ENCODE data around the gene GPR27.

Gene GPR27

DNA sequence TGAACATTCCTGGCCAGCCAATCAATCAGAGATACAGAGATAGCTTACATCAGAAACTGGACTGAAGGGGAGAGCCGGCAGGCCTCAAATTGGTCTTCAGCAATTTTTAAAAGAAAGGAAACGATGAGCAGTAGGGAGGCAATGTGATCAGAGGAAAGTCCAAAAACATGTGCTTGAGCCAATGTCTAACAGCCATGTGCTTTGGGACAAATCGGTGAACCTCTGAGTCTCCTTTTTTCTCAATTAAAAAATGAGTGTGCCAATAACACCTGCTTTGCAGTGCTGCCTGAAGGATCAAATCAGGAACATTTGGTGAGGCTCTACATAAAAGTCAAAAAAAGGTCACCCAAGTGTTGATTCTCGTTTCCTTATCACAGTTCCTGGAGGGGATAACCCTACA lies 21.0 kb upstream of the GPR27 start:
- no peak for DNase-seq

DNA sequence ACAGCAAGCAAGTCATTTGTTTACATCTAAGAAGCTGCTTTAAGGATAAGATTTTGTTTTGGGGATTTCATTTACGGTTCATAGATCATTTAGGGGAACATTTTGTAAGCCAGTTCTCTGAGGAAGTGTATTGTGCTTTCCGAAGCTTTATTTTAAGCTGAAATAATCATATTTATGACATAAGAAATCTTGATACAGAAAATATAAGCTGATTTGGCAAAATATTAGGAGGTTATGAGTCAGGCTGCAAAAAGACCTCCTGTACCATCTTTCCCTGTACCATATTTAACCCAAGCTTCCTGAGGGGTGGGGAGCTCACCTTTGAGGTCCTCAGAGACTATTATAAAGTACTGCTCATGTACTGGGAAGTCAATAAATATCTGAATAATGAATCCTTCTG lies 20.3 kb upstream of the GPR27 start:
- no peak for DNase-seq

DNA sequence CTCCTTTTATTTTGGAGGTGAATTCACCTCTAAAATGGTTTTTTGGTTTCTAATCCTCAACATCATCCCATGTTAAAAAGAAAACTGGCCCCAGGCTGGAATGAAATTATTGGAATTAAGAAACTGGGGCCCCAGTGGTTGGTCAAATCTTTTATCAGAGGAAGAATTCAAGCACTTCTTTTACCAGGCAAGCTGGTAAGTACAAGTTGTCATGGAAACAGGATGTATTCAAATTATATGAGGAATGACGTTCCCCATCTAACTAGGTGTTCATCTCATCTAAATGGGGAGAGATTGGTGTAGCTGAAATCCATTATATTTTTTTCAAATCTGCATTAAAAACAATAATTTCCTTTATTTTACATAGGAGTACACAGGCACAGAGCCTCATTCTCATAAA lies 18.8 kb upstream of the GPR27 start:
- no peak for DNase-seq

DNA sequence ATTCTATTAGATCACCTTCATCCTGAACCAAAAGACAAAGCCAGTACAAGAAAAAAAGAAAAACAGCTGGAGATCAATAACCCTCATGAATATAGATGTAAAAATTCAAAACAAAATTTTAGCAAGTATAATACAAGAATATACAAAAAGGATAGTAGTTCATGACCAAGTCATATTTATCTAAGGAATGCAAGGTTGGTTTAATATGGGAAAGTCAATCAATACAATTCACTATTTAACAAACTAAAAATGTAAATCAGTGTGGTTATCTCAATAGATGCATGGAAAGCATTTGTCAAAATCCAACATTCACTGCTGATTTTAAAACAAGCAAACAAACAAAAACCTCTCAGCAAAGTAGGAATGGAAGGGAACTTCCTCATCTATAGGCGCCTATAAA lies 11.0 kb upstream of the GPR27 start:
- DNase-seq, result no peak

DNA sequence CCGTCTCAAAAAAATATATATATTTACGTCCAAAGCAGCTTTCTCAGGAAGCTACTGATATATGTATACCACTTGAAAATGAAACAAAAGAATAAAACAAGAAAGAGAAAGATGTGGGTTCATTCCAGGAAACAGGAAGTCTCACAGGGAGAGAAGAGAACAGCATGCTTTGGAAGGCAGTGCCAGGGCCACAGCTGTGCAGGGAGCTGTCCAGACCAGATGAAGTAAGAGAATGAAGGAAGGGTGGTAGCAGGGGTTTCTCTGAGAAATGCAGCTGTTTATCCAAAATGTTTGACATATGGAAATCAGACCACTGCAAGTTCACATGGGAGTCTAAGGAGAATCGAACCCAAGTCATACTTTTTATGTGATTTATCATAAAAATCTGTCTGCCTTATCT lies 8.9 kb upstream of the GPR27 start:
- DNase-seq, result no peak

DNA sequence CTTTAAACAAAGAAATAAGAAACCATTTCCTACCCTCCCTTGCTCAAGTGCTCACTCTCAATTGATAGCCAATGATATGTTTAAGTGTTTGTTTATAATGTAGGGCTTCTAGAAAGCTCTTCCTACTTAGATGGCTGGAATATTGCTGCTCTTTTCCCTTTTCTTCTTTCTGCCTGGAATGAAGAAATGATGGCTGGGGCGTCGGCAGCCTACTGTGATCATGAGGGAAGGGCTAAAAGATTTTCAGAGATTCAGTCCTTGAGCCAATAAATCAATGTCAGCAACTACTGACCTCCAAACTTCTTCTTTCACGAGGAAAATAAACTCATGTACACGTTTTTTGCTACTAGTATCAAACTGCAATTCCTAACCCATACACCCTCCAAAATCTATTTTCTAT lies 2.1 kb upstream of the GPR27 start:
- DNase-seq, result no peak

DNA sequence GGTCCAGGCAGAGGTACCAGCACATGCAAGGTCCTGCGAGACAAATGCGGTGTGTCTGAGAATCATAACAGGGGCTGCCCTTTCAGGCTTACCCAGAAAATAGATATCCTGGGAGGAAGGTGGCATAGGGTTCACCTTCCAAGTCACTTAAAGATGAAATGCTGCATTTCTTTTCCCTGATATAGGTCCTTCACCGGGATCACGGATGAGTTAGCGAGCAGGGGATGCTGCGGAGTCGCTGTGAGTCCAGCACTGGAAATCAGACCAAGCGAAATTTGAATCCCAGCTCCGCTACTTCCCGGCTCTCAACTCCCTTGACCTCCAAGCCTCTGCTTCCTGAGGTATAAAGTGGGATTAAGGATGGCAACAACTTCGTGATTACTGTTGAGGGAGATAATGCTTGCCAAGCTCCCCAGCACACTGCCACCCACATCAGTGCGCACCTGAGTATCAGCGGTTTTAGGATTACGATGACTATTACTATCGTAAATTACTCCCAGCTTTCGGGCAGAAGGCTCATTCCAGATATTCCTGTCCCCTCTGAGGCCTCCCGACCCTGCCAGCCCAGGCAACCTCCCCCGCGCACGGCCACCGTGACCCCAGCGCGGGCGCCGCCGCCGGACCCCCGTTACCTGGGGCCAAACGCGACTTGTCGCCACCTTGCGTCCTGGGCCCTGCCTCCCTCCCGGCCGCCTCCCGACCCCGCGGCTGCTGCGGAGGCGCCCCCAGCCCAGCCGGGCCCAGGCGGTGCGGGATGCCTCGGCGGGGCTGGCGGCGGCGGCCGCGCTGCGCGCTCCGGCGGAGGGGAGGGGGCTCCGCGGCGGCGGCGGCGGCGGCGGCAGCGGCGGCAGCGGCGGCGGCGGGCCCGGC lies 589 bp upstream of the GPR27 start:
- no peak for DNase-seq

DNA sequence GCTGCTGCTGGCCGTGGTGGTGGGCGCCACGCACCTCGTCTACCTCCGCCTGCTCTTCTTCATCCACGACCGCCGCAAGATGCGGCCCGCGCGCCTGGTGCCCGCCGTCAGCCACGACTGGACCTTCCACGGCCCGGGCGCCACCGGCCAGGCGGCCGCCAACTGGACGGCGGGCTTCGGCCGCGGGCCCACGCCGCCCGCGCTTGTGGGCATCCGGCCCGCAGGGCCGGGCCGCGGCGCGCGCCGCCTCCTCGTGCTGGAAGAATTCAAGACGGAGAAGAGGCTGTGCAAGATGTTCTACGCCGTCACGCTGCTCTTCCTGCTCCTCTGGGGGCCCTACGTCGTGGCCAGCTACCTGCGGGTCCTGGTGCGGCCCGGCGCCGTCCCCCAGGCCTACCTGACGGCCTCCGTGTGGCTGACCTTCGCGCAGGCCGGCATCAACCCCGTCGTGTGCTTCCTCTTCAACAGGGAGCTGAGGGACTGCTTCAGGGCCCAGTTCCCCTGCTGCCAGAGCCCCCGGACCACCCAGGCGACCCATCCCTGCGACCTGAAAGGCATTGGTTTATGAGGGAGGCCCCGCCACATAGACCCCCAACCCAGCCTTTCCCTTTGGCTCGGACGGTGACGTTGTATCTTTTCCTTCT lies 1.1 kb downstream of the GPR27 start:
- no peak for DNase-seq

DNA sequence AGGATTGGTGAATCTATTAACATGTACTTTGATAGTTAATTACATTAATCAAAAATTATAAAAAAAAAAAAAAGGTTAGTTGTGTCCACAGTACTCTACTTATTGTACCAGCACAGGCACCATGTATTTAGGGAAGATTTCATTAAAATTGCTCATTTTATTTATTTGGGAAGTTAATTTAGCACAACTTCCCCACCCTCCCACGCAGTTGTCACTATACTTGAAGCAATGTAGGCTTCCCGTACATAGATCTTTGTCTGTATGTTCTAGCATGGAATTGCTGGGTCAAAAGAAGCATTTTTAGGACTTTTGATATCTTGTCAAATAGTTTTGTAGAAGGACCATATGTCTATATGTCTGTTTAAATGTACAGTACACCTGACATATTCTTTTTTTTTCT lies 4.4 kb downstream of the GPR27 start:
- DNase-seq, result no peak

DNA sequence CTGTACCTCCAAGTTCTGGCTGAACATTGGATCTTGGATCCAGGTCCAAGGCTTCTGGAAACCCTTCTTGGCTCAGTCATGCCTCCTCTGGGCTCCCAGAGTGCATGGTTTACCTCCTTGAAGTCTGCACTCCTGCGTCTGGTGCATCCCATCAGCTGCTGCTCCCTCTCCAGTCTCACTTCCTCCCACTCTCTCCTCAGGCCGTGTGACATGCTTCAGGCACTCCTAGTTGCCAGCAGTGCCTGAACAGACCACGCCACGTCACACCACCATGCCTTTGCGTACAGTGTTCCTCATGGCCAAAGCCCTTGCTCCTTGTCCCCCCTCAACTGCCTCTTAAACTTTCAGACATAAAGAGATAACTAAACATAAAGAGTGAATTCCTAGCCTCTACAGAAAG lies 5.7 kb downstream of the GPR27 start:
- no peak for DNase-seq

DNA sequence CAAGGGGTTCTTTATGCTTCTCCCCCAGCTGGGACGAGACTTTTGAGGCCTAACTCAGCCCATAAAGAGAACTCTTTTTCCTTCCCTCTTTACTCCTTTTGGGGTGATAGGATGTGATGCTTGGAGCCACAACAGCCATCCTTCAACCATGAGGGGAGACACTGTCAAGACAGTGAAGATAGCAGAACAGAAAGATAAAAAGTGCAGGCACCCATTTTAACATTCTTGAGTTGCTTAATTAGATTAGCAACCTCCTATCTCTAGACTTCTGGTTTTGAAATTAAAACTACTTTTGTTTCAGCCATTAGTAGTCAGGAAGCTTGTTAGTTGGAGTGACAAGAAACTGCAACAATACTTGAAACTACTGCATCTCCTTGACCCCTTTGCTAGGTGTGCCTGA lies 6.5 kb downstream of the GPR27 start:
- no peak for DNase-seq

DNA sequence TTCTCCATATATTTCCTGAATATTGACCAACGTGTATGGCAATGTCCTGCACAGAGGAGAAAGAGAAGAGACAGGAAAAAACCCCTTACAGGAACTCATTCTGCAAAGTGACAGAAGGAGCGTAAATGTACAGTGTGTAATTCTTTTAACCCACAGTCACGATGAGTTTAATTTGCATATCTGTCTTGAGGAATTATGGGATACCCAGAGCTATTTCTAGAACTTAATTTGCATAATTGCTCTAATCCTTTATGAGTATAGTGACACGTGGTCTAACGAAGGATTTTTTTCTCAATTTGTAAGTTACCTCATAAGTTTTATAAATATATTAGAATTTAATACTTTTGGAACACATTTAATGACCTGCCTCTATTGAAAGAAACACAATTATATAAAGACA lies 9.8 kb downstream of the GPR27 start:
- no peak for DNase-seq

DNA sequence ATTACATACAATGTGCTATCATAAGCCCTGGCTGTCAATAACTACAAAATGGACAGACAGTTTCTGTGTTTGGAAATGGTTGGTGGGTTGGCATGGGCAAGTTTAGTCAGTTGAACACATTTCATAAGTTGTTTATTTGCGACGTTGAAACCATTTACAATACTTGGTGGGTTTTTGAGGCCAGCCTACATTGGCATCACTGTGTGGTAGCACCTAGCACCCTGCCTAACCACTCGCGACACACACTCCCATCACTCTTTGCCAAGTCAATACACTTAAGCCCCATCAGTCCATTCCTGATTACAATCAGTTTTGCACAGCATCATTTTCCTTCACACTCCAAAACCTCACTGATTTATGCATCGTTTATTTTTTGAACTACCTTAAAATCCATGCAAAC lies 17.5 kb downstream of the GPR27 start:
- DNase-seq, result no peak

DNA sequence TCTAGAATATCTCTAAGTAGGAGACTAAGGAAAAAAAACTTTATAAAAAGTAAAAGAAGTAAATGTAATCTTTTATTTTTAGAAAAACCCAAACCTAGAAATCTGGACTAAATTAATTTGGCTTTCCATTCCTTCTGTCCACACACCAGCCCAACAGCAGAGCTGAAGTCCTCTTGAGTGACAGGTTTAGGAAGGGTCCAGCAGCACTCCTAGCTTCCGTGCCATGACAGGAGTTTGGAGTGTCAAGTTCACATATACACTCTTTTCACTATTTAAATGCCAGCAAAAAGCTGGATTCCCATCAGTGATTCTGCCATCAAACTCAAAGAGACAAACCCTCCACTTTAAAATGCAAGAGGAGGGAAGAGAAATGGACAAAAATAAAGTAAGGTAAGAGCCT lies 18.2 kb downstream of the GPR27 start:
- DNase-seq, result no peak

DNA sequence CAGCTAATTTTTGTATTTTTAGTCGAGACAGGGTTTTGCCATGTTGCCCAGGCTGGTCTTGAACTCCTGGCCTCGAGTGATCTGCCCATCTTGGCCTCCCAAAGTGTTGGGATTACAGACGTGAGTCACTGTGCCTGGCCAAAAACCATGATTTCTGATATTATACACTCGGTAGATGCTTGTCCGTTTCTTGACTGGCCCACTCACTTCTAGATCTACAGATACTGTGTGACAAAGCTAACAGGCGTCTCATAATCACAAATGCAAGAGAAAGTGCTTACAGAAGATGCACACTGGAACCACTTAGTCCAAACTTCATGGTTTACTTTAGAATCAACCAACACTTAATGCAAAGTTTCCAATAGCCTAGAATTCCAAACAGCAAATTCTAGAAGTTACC lies 22.9 kb downstream of the GPR27 start:
- DNase-seq, result no peak

DNA sequence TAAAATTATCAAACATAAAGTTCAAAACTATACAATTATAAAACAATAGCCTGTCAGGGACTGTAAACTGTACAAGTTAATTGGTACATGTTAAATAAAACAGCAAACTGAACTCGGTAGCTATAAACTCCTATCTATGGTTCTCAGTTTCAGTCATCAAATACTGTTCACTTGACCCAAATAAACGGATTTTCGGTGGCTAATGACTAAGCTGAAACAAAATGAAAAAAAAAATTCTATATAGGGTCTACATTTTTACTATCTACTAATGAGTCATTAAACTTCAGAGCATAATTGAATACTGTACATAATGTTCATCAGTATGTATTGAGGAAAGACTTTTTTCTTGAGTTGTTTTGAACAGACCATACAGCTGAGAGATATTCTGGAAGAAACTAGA lies 24.7 kb downstream of the GPR27 start:
- no peak for DNase-seq

DNA sequence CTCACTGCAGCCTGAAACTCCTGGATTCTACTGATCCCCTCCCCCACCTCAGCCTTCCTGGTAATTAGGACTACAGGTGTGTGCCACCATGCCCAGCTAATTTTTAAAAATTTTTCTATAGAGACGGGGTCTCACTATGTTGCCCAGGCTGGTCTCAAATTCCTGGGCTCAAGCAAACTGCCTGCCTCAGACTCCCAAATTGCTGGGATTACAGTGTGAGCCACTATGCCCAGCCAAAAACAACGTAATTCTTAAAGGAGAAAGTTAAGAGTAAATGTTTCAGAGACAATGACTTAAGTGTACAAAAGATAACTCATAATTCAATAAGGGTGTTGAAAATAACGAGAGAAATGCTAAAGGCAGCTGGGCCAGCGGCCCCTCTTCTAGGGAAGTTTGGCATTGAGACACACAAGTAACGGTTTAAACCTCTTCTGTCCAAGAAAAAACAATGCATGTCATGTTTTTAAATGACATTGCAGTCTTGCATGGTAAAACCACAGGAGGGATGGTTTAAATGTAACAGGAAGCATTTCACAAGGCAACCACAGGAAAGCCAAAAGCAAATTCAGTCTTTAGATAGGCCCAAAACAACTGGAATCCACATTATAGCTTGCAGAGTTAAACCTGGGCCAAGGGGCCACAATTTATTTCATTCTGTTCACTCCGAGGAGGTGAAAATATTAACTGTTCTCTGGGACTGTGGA lies 26.2 kb downstream of the GPR27 start:
- DNase-seq, result no peak

DNA sequence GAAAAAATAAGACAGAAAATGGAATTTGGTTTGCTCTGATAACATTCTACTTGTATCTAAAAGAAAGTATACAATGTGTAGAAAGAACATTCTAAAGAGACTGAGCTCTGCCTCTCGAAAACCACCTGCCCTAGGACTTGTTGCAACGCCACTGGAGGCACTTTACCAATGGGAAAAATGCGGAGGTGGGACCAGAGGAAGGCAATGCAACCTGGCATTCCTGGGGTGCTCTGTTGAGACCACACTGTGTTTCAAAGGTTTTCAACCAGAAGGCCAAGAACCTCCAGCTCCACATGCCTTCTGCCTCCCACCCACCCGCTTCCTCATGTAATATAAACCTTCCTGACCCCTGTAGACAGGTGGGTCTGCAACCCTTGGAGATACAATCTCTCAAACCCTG lies 26.8 kb downstream of the GPR27 start:
- DNase-seq, result no peak

DNA sequence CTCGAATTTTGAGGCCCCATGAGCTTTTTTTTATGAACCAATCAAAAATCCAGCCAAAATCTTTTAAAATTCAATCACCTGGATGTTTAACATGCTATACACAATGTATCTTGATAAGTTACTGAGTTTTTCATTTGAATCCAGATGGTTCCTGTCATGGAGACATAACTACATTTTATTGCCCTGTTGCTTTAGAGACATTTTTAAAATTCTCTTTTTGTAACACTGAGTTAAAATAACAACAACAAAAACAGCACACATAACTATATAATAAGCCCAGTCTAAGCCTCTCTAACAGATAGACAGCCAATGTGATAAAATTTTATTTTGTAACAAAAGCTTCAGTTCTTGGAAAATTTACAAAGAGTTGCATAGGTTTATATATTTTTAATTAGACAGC lies 29.5 kb downstream of the GPR27 start:
- DNase-seq, result no peak

DNA sequence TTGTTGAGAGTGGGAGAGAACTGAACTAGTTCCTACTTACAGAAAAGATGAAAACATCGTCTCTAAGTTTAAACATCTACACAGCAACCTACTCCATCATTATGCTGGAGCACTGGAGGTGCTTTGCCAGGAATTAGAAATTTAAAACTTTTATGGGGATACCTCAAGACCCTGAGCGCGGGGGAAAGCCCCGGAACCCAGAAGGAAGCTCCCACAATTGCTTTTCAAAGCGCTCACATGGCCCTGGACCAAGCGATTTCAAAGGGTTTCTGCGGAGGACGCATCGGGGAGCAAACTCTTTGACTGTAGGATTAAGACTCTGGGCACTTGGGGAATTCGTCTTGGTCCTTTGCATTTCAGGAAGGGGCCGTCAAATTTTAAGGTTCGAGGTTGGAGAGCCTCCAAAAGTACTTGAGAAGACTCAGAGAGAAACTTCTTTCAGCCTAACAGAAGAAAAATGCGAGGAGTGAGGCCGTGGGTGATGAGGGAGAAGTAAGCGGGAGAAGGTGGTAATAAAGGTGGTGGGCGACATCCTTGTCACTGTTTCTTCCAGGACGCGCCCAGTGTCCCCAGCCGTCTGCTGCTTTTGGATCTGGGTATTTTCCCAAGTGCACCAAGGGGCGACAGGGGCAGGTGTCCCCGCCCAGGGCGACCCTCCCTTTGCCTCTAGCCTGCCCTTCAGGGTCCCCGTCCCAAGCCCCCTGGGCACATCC lies 30.7 kb downstream of the GPR27 start:
- no peak for DNase-seq

DNA sequence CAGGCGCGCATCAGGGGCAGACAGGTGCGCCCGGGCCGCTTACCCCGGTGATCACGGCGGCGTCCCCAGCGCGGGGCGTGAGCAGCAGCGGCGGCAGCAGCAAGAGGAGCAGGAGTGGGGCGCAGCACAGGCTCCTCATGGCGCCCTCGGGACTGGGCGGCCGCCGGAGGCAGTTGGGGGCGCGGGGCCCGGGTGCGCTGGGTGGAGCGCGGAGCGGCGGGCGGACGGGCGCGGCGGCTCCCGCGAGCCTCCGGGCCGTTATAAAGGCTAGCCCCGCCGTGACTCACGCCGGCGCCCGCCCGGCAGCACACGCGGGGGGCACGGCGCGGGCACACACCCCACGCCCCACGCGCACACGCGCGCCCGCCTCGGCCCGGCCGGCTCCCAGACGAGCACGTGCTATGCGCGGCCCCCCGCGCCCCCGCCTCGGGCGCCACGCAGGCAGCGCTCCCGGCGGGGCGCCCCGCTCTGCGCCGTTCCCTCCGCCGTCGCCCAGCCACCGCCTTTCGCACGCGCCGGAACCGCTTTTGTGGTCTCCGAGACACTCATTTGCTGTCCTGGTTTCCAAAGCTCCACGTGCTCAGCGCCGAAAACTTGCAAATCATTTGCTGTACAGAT lies 31.4 kb downstream of the GPR27 start, which contains the start of gene PROK2:
Gene PROK2, minus strand, starts transcription at position 235 of the 618 bp plus-strand sequence. Its CDS starts 96 bp downstream, at position 139.
- DNase-seq, result no peak

DNA sequence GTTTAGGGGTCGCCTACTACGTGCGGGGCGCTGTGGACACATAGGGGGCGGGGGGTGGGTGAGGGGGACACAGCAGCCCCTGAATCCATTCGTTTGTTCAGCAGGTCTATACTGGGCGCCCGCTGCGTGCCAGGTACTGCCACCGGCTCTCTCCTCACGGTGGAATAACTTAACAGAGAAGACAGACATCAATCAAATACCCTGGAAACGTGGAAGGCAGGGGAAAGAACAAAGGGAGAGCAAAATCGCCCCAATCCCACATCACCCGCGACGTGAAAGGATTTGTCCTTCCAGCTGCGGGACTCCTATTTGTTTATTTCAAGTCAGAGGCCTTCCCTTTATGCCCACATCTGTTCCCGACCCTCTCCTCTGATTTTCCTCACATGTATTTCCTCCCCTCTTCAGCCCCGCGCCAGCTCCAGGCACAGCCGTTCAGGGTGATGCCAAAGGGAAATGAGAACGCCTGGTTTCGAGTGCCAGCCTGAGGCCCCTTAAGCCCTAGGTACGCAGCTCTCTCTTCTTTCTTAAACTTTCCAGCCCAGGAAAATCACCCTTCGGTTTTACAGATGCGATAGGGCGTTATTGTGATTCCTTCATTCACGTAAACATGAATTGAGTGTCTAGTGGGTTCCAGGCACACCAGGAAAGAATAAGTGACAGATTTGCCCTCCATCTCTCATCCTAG lies 32.0 kb downstream of the GPR27 start:
- DNase-seq, result no peak
